ENCODE results near the gene STK32B.

DNA sequence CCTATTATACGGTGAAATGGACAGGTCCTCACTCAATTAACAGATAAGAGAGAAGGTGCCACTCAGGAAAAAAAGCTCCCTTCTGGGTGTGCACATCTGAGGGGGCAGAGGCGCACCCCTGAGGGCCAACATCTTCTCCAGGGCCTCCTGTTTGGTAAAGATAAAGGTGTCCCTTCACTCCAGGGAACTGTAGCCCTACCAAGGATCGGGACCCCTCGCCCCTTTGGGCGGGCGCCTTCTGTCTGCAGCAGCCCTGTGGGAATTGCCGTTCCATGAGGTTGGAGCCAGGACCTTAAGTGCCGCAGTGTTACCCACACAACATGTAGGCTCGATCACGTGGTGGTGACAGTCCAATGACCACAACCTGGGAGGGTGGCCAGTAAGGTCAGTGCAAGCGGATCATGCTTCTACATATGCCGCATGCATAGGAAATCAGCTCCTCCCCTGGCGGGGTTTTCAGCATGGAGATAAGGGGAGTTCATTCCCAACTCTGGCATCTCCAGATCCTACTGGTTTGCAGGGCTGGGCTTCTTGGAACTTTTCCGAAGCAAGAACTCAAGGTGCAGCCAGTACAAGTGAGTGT lies 403.8 kb downstream of the STK32B start:
- TF ChIP-seq, protein P1, sequence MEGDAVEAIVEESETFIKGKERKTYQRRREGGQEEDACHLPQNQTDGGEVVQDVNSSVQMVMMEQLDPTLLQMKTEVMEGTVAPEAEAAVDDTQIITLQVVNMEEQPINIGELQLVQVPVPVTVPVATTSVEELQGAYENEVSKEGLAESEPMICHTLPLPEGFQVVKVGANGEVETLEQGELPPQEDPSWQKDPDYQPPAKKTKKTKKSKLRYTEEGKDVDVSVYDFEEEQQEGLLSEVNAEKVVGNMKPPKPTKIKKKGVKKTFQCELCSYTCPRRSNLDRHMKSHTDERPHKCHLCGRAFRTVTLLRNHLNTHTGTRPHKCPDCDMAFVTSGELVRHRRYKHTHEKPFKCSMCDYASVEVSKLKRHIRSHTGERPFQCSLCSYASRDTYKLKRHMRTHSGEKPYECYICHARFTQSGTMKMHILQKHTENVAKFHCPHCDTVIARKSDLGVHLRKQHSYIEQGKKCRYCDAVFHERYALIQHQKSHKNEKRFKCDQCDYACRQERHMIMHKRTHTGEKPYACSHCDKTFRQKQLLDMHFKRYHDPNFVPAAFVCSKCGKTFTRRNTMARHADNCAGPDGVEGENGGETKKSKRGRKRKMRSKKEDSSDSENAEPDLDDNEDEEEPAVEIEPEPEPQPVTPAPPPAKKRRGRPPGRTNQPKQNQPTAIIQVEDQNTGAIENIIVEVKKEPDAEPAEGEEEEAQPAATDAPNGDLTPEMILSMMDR (IDR thresholded peaks at IDR 0.05) = no peak
- TF ChIP-seq POLR2A (IDR thresholded peaks at IDR 0.05) = no peak
